Naive thymus-derived CD8-positive, alpha-beta T cell (primary cell): ENCODE measurements around the gene MON1B. TPM values are rescaled to one million over a fixed set of nuclear protein-coding genes. Genes with fewer than 3 reads are reported as not detected.
"Not testable (repeated sequence)": the region's sequence is repeated elsewhere in the genome, so short reads cannot be mapped to it uniquely, and the experiment has no call there.

Experiments used
- ATAC-seq, 2 donors: fragments of 150-1000 bp; cut with Tn5 transposase in 1 of 2; sonication (Bioruptor Pico), chemical (Tn5 transposase) in 1 of 2; 1 replicate in 1 of 2; 2 replicates in 1 of 2; pipeline ENCODE4 v1.10.0; 2021; ENCODE audit warnings: mild to moderate bottlenecking in 2 of 2, moderate library complexity in 2 of 2
- POLR2A ChIA-PET: fragments of 350-600 bp; sonication (Branson Sonifier 250); formaldehyde crosslinking; loops from one replicate; lab custom pipeline; 2021; ENCODE audit warnings: antibody characterized with exemption; lab: Charles Lee
- DNase-seq, 10 donors: peaks; one replicate each; pipeline versions ENCODE4 v3.0.0 to v3.0.0-alpha.2; 2020 to 2022
- H3K27ac Mint-ChIP-seq, 10 donors: one replicate each; pipeline ENCODE4 v1.8.0; 2020 to 2022; ENCODE audit warnings: mild to moderate bottlenecking in 10 of 10, mixed read lengths in 10 of 10, moderate library complexity in 4 of 10, inconsistent platforms in 1 of 10
- H3K27me3 Mint-ChIP-seq, 5 donors: one replicate each; pipeline ENCODE4 v1.8.0; 2021 to 2022; ENCODE audit warnings: mixed read lengths in 5 of 5
- H3K36me3 Mint-ChIP-seq, 3 donors: one replicate each; pipeline ENCODE4 v1.8.0; 2020 to 2022; ENCODE audit warnings: mixed read lengths in 3 of 3, mild to moderate bottlenecking in 2 of 3, inconsistent platforms in 1 of 3
- H3K4me1 Mint-ChIP-seq, 4 donors: one replicate each; pipeline ENCODE4 v1.8.0; 2021 to 2022; ENCODE audit warnings: mixed read lengths in 4 of 4
- H3K4me3 Mint-ChIP-seq, 10 donors: one replicate each; pipeline ENCODE4 v1.8.0; 2020 to 2022; ENCODE audit warnings: mild to moderate bottlenecking in 10 of 10, mixed read lengths in 10 of 10, moderate library complexity in 6 of 10, inconsistent platforms in 1 of 10
- H3K9me3 Mint-ChIP-seq, 9 donors: one replicate each; pipeline ENCODE4 v1.8.0; 2020 to 2022; ENCODE audit warnings: mixed read lengths in 9 of 9, mild to moderate bottlenecking in 3 of 9, inconsistent platforms in 1 of 9, moderate library complexity in 1 of 9
- polyA plus RNA-seq, 3 donors: library from polyadenylated mRNA; unstranded; fragments of 300-500 nt; fragmentation: Illumina TruSeq; gene quantifications; one replicate each; pipeline ENCODE4 v1.2.3, GENCODE V29; 2021
- total RNA-seq, 8 experiments: library from RNA in 2 of 8; stranded (reverse) in 2 of 8; gene quantifications; one replicate each; pipeline ENCODE4 v1.2.3 and lab custom pipeline; 2021 to 2026

Gene MON1B
- total and polyA plus RNA-seq, 5 experiments from 2014 or later, result 29.0 to 76.9 (median 40.7) TPM

GRCh38 chr16:77225182-77225581 is 34.2 kb downstream of the MON1B start:
- Mint-ChIP-seq H3K4me3 (no peak overlapping the region), H3K9me3 (peaks cover 0 to 1% (median 0%) of the 10 kb centered on the region in 9 donors)
- no peak for DNase-seq

DNA sequence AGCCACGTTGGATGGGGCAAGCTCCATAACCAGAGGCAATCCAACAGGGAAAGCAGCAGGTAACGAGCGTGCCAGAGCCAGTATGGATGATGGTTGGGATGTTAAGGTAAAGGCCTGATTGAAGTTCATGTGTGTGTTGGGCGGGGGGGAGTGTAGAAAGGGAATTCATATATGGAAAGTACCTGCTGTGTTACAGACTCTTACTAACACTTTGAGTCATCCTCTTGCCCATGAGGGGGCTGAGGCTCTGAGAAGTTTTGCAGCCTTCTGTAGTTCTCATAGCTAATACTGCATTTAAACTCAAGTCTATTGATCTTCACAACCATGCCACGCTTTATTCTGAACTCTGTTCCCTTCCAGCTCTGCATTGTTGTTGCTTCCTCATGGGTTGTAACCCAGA is 36.8 kb downstream of the MON1B start:
- Mint-ChIP-seq H3K27me3 (peaks cover 8 to 21% (median 11%) of the 10 kb centered on the region in 5 donors), H3K4me1 (peaks cover 0 to 2% (median 0%) of the 10 kb centered on the region in 4 donors), H3K9me3 (peaks cover 0 to 1% (median 0%) of the 10 kb centered on the region in 9 donors), H3K27ac (no peak overlapping the region), H3K36me3 (no peaks in the 10 kb centered on the region), H3K4me3 (no peak overlapping the region)
- POLR2A ChIA-PET, result interaction anchor here (1.1 kb wide), 1 partner anchor 13 kb away, joined by 3 read pairs; no protein-coding TSS in a partner anchor
- ATAC-seq, result no peak
- no peak for DNase-seq

More at GRCh38 chr16:77225182-77225581, 34.2 kb downstream of the MON1B start:
- H3K4me1 Mint-ChIP-seq, result peaks cover 0 to 2% (median 0%) of the 10 kb centered on the region in 4 donors
- peaks cover 4 to 9% (median 8%) of the 10 kb centered on the region in 5 donors for H3K27me3 Mint-ChIP-seq
- POLR2A ChIA-PET, result no interaction called here
- peak overlapping the region in 1 of 10 donors; percentile 6 for H3K27ac Mint-ChIP-seq
- H3K36me3 Mint-ChIP-seq, result no peaks in the 10 kb centered on the region
- no peak for ATAC-seq

DNA sequence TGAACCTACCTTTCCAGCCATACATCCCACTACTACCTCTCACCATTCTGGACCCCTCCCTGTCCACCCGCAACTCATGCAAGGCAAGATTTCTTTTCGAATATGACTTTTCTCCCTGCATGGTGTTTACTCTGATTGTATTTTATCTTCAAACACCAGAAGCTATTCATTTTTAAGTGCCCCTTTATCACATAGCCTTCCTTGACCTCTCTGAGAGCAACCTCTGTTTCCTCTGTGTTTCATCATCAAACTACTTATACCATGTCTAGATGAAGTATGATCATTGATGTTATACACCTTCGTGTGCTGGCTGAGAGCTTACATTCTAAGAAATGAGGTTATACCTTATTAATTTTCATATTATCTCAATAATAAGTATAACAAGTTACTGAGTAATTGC is 40.1 kb downstream of the MON1B start:
- Mint-ChIP-seq H3K4me3 (no peak overlapping the region), H3K27ac (no peak overlapping the region), H3K4me1 (peaks cover 0 to 2% (median under 1%) of the 10 kb centered on the region in 4 donors), H3K27me3 (peaks cover 18 to 37% (median 27%) of the 10 kb centered on the region in 5 donors), H3K9me3 (no peaks in the 10 kb centered on the region), H3K36me3 (no peaks in the 10 kb centered on the region)
- POLR2A ChIA-PET, result no interaction called here
- no peak for ATAC-seq
- DNase-seq, result no peak

DNA sequence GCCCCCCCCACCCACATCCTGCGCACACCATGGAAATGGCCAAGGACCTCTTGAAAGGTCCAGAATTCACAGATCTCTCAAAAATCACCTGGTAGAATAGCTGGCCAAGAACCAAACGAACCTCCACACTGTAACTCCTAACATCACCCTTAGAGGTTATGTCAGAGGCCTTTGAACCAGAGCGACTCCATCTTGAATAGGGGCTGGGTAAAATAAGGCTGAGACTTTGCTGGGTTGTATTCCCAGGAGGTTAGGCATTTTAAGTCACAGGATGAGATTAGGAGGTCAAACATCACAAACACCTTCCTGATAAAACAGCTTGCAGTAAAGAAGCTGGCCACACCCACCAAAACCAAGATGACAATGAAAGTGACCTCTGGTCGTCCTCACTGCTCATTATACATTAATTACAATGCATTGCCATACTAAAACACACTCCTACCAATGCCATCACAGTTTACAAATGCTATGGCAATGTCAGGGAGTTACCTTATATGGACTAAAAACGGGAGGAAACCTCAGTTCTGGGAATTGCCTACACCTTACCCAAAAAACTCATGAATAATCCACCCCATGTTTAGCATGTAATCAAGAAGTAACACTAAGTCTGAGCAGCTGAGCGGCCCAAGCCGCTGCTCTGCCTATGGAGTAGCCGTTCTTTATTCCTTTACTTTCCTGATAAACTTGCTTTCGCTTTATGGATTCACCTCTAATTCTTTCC is 43.0 kb downstream of the MON1B start:
- no peak for ATAC-seq

DNA sequence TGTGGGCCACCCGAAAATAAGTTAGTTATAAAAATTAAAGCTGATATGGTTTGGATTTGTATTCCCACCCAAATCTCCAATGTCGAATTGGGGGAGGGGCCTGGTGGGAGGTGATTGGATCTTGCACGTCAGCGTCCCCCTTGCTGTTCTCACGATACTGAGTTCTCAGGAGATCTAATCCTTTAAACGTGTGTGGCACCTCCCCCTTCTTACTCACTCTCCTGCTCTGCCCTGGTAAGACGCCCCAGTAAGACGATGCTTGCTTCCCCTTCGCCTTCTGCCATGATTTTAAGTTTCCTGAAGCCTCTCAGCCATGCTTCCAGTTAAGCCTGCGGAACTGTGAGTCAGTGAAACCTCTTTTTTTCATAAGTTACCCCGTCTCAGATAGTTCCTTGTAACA is 43.6 kb downstream of the MON1B start:
- no peaks in the 10 kb centered on the region for H3K36me3 Mint-ChIP-seq
- POLR2A ChIA-PET, result no interaction called here
- H3K4me3 Mint-ChIP-seq, result no peak overlapping the region
- DNase-seq, result no peak
- H3K27ac Mint-ChIP-seq, result no peak overlapping the region
- peaks cover 3 to 6% (median 3%) of the 10 kb centered on the region in 4 donors for H3K4me1 Mint-ChIP-seq
- H3K27me3 Mint-ChIP-seq, result peaks cover 16 to 34% (median 26%) of the 10 kb centered on the region in 5 donors
- H3K9me3 Mint-ChIP-seq, result no peaks in the 10 kb centered on the region
- no peak for ATAC-seq

More for the DNA sequence above, 43.0 kb downstream of the MON1B start:
- no peak for DNase-seq
- H3K4me3 Mint-ChIP-seq, result no peak overlapping the region
- no peaks in the 10 kb centered on the region for H3K36me3 Mint-ChIP-seq
- POLR2A ChIA-PET, result no interaction called here
- H3K9me3 Mint-ChIP-seq, result no peaks in the 10 kb centered on the region
- H3K4me1 Mint-ChIP-seq, result peaks cover 3 to 6% (median 3%) of the 10 kb centered on the region in 4 donors
- H3K27me3 Mint-ChIP-seq, result peaks cover 16 to 34% (median 26%) of the 10 kb centered on the region in 5 donors
- H3K27ac Mint-ChIP-seq, result no peak overlapping the region

- Mint-ChIP-seq H3K27me3 (peaks cover 16 to 32% (median 19%) of the 10 kb centered on the region in 5 donors), H3K36me3 (no peaks in the 10 kb centered on the region), H3K27ac (no peak overlapping the region), H3K9me3 (no peaks in the 10 kb centered on the region), H3K4me1 (peaks cover 3 to 6% (median 3%) of the 10 kb centered on the region in 4 donors), H3K4me3 (peak overlapping the region; percentile 48 to 82 (median 66))
- DNase-seq, result peak; percentile 75 to 90 (median 84)
- POLR2A ChIA-PET, result no interaction called here
- peak; percentile 97 to 99 for ATAC-seq
These were observed 45.1 kb downstream of the MON1B start for GRCh38 chr16:77236063-77236511.

GRCh38 chr16:77238593-77238992 is 47.6 kb downstream of the MON1B start:
- H3K9me3 Mint-ChIP-seq, result no peaks in the 10 kb centered on the region
- POLR2A ChIA-PET, result no interaction called here
- H3K4me3 Mint-ChIP-seq, result no peak overlapping the region
- DNase-seq (no peak), ATAC-seq (no peak)
- H3K36me3 Mint-ChIP-seq, result no peaks in the 10 kb centered on the region
- H3K27me3 Mint-ChIP-seq, result peaks cover 11 to 25% (median 13%) of the 10 kb centered on the region in 5 donors
- H3K4me1 Mint-ChIP-seq, result peaks cover 3 to 6% (median 3%) of the 10 kb centered on the region in 4 donors
- H3K27ac Mint-ChIP-seq, result no peak overlapping the region

GRCh38 chr16:77242471-77242870 is 51.5 kb downstream of the MON1B start:
- H3K4me3 Mint-ChIP-seq, H3K36me3 Mint-ChIP-seq, H3K27ac Mint-ChIP-seq, H3K9me3 Mint-ChIP-seq, POLR2A ChIA-PET, H3K4me1 Mint-ChIP-seq, DNase-seq, ATAC-seq, H3K27me3 Mint-ChIP-seq: not testable (repeated sequence)

- Mint-ChIP-seq H3K27ac (no peak overlapping the region), H3K4me3 (no peak overlapping the region), H3K36me3 (no peaks in the 10 kb centered on the region), H3K9me3 (no peaks in the 10 kb centered on the region), H3K4me1 (no peaks in the 10 kb centered on the region), H3K27me3 (peaks cover 0 to 7% (median 0%) of the 10 kb centered on the region in 5 donors)
- POLR2A ChIA-PET, result no interaction called here
- DNase-seq (no peak), ATAC-seq (no peak)
These were observed 55.2 kb downstream of the MON1B start for GRCh38 chr16:77246150-77246549.

DNA sequence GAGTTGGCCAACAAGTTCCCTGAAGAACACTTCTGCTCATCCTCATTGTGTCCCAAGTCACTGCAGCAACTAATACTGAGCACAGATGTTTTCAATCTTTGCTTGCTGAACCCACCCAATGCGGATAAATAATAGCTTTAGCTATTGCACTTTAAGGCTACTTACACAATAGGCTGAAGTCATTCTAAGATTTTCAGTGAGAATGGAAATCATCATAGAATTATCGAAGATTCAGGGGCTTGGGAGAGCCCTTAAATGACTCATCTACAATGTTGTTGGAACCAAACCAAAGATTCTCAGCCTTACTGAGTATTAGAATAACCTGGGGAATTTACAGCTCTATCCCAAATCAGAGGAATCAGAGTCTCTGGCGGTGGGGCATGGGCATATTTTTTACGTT is 59.4 kb downstream of the MON1B start:
- POLR2A ChIA-PET, result no interaction called here
- H3K36me3 Mint-ChIP-seq, result no peaks in the 10 kb centered on the region
- H3K4me1 Mint-ChIP-seq, result no peaks in the 10 kb centered on the region
- no peaks in the 10 kb centered on the region for H3K9me3 Mint-ChIP-seq
- no peak for ATAC-seq
- no peak overlapping the region for H3K4me3 Mint-ChIP-seq
- no peak overlapping the region for H3K27ac Mint-ChIP-seq
- DNase-seq, result no peak
- peaks cover 0 to 11% (median 1%) of the 10 kb centered on the region in 5 donors for H3K27me3 Mint-ChIP-seq

Other genes with a start within 250 kb of the MON1B start
- gene SYCE1L, start 8.2 kb downstream of the MON1B start, total RNA-seq, result 10 to 100 TPM; 12.9 to 22.0 TPM
- gene SYCE1L, start 8.2 kb downstream of the MON1B start, polyA plus RNA-seq, result 1 to 10 TPM; 1.2 to 8.7 (median 1.8) TPM
- not detected for gene ADAMTS18, start 243.8 kb downstream of the MON1B start, total RNA-seq
- gene ADAMTS18, start 243.8 kb downstream of the MON1B start, polyA plus RNA-seq, result not detected